Keratinocyte (primary cell): ENCODE results near the gene IGFALS. TPM values are rescaled to one million over a fixed set of nuclear protein-coding genes. Genes with fewer than 3 reads are reported as not detected.
A peak's percentile ranks its signal among the peaks of the same experiment; 100 is the strongest.

ENCODE experiments used
- DNase-seq: peaks from one replicate; pipeline ENCODE4 v3.0.0-alpha.2; 2011; ENCODE audit warnings: low read depth, missing footprints, low spot score
- FAIRE-seq: peaks from 2 replicates; lab custom pipeline; 2011; peaks lifted over from hg19 to GRCh38; lab: Jason Lieb, UNC
- H2AFZ ChIP-seq: 2 replicates; pipeline ENCODE4 v1.6.0; 2012; ENCODE audit warnings: low read length, control low read depth, inconsistent platforms; ENCODE audit not compliant: control insufficient read depth
- H3K27ac ChIP-seq: 2 replicates; pipeline ENCODE4 v1.5.1; 2011; ENCODE audit warnings: low read length; ENCODE audit not compliant: control insufficient read depth, insufficient read depth
- H3K27me3 ChIP-seq: 3 replicates; pipeline ENCODE4 v1.6.0; 2011; ENCODE audit warnings: low read length; ENCODE audit not compliant: control insufficient read depth, insufficient read depth; ENCODE audit errors: extremely low read depth
- H3K36me3 ChIP-seq, 2 experiments: 2 replicates in 1 of 2; 3 replicates in 1 of 2; pipeline ENCODE4 v1.5.1; 2011; ENCODE audit warnings: low read length in 2 of 2, mild to moderate bottlenecking in 1 of 2; ENCODE audit not compliant: control insufficient read depth in 2 of 2, insufficient read depth in 2 of 2; ENCODE audit errors: extremely low read depth in 1 of 2
- H3K4me1 ChIP-seq: 3 replicates; pipeline ENCODE4 v1.5.1; 2011; ENCODE audit warnings: low read length; ENCODE audit not compliant: control insufficient read depth, insufficient read depth; ENCODE audit errors: extremely low read depth
- H3K4me2 ChIP-seq: 3 replicates; pipeline ENCODE4 v1.6.0; 2011; ENCODE audit warnings: low read depth, low read length; ENCODE audit not compliant: control insufficient read depth, insufficient read depth; ENCODE audit errors: extremely low read depth
- H3K4me3 ChIP-seq, 3 experiments: fragments of 200-600 bp in 1 of 3; sonication (generic) in 1 of 3; 2 replicates in 2 of 3; 3 replicates in 1 of 3; pipeline ENCODE4 v1.5.1; 2011 to 2016; ENCODE audit warnings: low read length in 3 of 3, mild to moderate bottlenecking in 3 of 3, control low read depth in 2 of 3, inconsistent platforms in 1 of 3, low read depth in 1 of 3, mixed read lengths in 1 of 3, mixed run types in 1 of 3, moderate library complexity in 1 of 3; ENCODE audit not compliant: control insufficient read depth in 2 of 3, insufficient read depth in 2 of 3; ENCODE audit errors: extremely low read depth in 1 of 3
- H3K79me2 ChIP-seq: 2 replicates; pipeline ENCODE4 v1.6.0; 2012; ENCODE audit warnings: low read length; ENCODE audit not compliant: control insufficient read depth, insufficient read depth
- H3K9ac ChIP-seq: 3 replicates; pipeline ENCODE4 v1.6.0; 2011; ENCODE audit warnings: low read length; ENCODE audit not compliant: control insufficient read depth, insufficient read depth; ENCODE audit errors: extremely low read depth
- H3K9me1 ChIP-seq: 3 replicates; pipeline ENCODE4 v1.6.0; 2011; ENCODE audit warnings: low read length; ENCODE audit not compliant: control insufficient read depth, insufficient read depth; ENCODE audit errors: extremely low read depth
- H3K9me3 ChIP-seq: 2 replicates; pipeline ENCODE4 v1.5.1; 2012; ENCODE audit warnings: low read depth, low read length; ENCODE audit not compliant: control insufficient read depth
- H4K20me1 ChIP-seq: 3 replicates; pipeline ENCODE4 v1.6.0; 2011; ENCODE audit warnings: low read length; ENCODE audit not compliant: control insufficient read depth, insufficient read depth; ENCODE audit errors: extremely low read depth
- CTCF ChIP-seq, 3 experiments: IDR thresholded peaks in 1 of 3; conservative IDR thresholded peaks in 1 of 3; optimal IDR thresholded peaks in 1 of 3; 2 replicates in 2 of 3; 3 replicates in 1 of 3; pipeline versions ENCODE3 to v1.5.1; 2011; ENCODE audit warnings: low read length in 3 of 3, mild to moderate bottlenecking in 3 of 3, moderate library complexity in 2 of 3, control low read depth in 1 of 3, inconsistent platforms in 1 of 3; ENCODE audit not compliant: insufficient read depth in 2 of 3; ENCODE audit errors: extremely low read depth in 1 of 3
- EZH2 ChIP-seq: IDR thresholded peaks from one replicate; pipeline ENCODE4 v1.6.1; 2012; ENCODE audit warnings: inconsistent platforms, mild to moderate bottlenecking, low read length, moderate library complexity
- dilution Hi-C: fragments of 300-500 bp; cut with MboI; formaldehyde crosslinking; loops from one replicate; pipeline ENCODE4 v1.7.0; 2020; ENCODE audit warnings: low sequenced_read_pairs; ENCODE audit not compliant: extremely low pct_ligation_motif_present
- polyA plus RNA-seq, 5 experiments: library from polyadenylated mRNA; depleted of rRNA in 3 of 5; stranded (reverse) in 3 of 5; stranded (forward) in 1 of 5; unstranded in 1 of 5; fragments of >200 nt; gene quantifications; 1 replicate in 1 of 5; 2 replicates in 3 of 5; 3 replicates in 1 of 5; pipeline versions ENCODE4 v1.2.1 to v1.2.3, GENCODE V29; 2011 to 2012; ENCODE audit warnings: missing spikeins in 2 of 5, low read depth in 1 of 5, low replicate concordance in 1 of 5

IGFALS gene
- polyA plus RNA-seq, 1 donor (not counting 4 experiments of a cell fraction or from before 2014, with no cell fraction given) = not detected

GRCh38 chr16:1788708-1789100, 4.8 kb downstream of the IGFALS start:
- Histone ChIP-seq H3K9ac (no peak overlapping the region), H3K4me3 (no peak overlapping the region), H3K27me3 (no peaks in the 10 kb centered on the region), H3K9me1 (no peaks in the 10 kb centered on the region), H4K20me1 (peaks cover 3% of the 10 kb centered on the region), H2AFZ (no peak overlapping the region), H3K36me3 (peaks cover 0 to 11% of the 10 kb centered on the region in 2 experiments), H3K4me1 (peaks cover 22% of the 10 kb centered on the region), H3K27ac (no peak overlapping the region), H3K79me2 (peaks cover 35% of the 10 kb centered on the region), H3K4me2 (peak overlapping the region; percentile 22), H3K9me3 (no peaks in the 10 kb centered on the region)
- no peak for TF ChIP-seq CTCF (optimal IDR thresholded peaks at IDR 0.05 in 1 of 3, IDR thresholded peaks at IDR 0.05 in 1 of 3, conservative IDR thresholded peaks at IDR 0.05 in 1 of 3; ENCODE audit: extremely low read depth in 1 of 3, insufficient read depth in 2 of 3, low read length in 3 of 3)
- TF ChIP-seq EZH2 = no peak
- FAIRE-seq = no peak
- DNase-seq = no peak
- dilution Hi-C loops = no loop called here

GRCh38 chr16:1788095-1788707, 5.3 kb downstream of the IGFALS start:
- H3K27me3 ChIP-seq = no peaks in the 10 kb centered on the region
- peaks cover 3% of the 10 kb centered on the region for H4K20me1 ChIP-seq
- H3K9ac ChIP-seq = no peak overlapping the region
- no peak overlapping the region for H2AFZ ChIP-seq
- no peak overlapping the region for H3K4me2 ChIP-seq
- H3K9me3 ChIP-seq = no peaks in the 10 kb centered on the region
- FAIRE-seq (no peak), DNase-seq (no peak)
- peaks cover 38% of the 10 kb centered on the region for H3K79me2 ChIP-seq
- H3K4me1 ChIP-seq = peaks cover 22% of the 10 kb centered on the region
- no peak overlapping the region for H3K27ac ChIP-seq
- peaks cover 0 to 11% of the 10 kb centered on the region in 2 experiments for H3K36me3 ChIP-seq
- H3K4me3 ChIP-seq = no peak overlapping the region
- dilution Hi-C loops = no loop called here
- TF ChIP-seq CTCF (optimal IDR thresholded peaks at IDR 0.05 in 1 of 3, IDR thresholded peaks at IDR 0.05 in 1 of 3, conservative IDR thresholded peaks at IDR 0.05 in 1 of 3; ENCODE audit: extremely low read depth in 1 of 3, insufficient read depth in 2 of 3, low read length in 3 of 3) = no peak
- no peak for TF ChIP-seq EZH2
- no peaks in the 10 kb centered on the region for H3K9me1 ChIP-seq
